IMR-90 (cell line): ENCODE data around the gene STAT1. TPM values are rescaled to one million over a fixed set of nuclear protein-coding genes. Genes with fewer than 3 reads are reported as not detected.

Experiments
- ATAC-seq: fragments of 200-7000 bp; cut with Tn5 transposase; 2 replicates; pipeline ENCODE4 v1.9.1; 2020; ENCODE audit warnings: low read depth, mild to moderate bottlenecking, moderate library complexity
- BruUV-seq: library from RNA; stranded (reverse); fragments of 400-500 nt; replicated peaks from 2 replicates; lab custom pipeline; 2021; lab: Mats Ljungman, UMichigan
- CTCF ChIA-PET: fragments of 300-600 bp; formaldehyde crosslinking; extraction: SDS; loops from one replicate; lab custom pipeline; 2021; ENCODE audit warnings: antibody characterized with exemption; lab: Yijun Ruan, JAX
- POLR2A ChIA-PET: fragments of 300-600 bp; sonication (Branson Sonifier 250); formaldehyde crosslinking; loops from one replicate; lab custom pipeline; 2022; ENCODE audit warnings: antibody characterized with exemption; ENCODE audit not compliant: unreplicated experiment; lab: Charles Lee
- DNase-seq: peaks from one replicate; pipeline ENCODE4 v3.0.0; 2013
- H2AFZ ChIP-seq: replicated peaks from 2 replicates; pipeline ENCODE3; 2013; ENCODE audit warnings: low read length, mild to moderate bottlenecking; ENCODE audit not compliant: poor library complexity
- H2AK5ac ChIP-seq: 2 replicates; pipeline ENCODE4 v1.6.1; 2013; ENCODE audit warnings: low read depth, low read length, inconsistent platforms
- H2AK9ac ChIP-seq: replicated peaks from 2 replicates; pipeline ENCODE3; 2013; ENCODE audit warnings: mild to moderate bottlenecking, low read depth, low read length, moderate library complexity; ENCODE audit not compliant: poor library complexity
- H2BK120ac ChIP-seq: 2 replicates; pipeline ENCODE4 v1.6.1; 2013; ENCODE audit warnings: low read depth, low read length, inconsistent platforms
- H2BK15ac ChIP-seq: 3 replicates; pipeline ENCODE4 v1.6.1; 2013; ENCODE audit warnings: low read depth, low read length, inconsistent platforms
- H2BK20ac ChIP-seq: 2 replicates; pipeline ENCODE4 v1.6.1; 2013; ENCODE audit warnings: low read depth, mild to moderate bottlenecking, inconsistent platforms, low read length, moderate library complexity
- H2BK5ac ChIP-seq: 2 replicates; pipeline ENCODE4 v1.6.1; 2013; ENCODE audit warnings: mild to moderate bottlenecking, low read depth, low read length, inconsistent platforms; ENCODE audit not compliant: poor library complexity, severe bottlenecking
- H3K14ac ChIP-seq: replicated peaks from 2 replicates; pipeline ENCODE4 v1.6.1; 2013; ENCODE audit warnings: low read depth, low read length, inconsistent platforms
- H3K18ac ChIP-seq: 2 replicates; pipeline ENCODE4 v1.6.1; 2013; ENCODE audit warnings: low read depth, low read length, control low read depth
- H3K23ac ChIP-seq: 2 replicates; pipeline ENCODE4 v1.6.1; 2013; ENCODE audit warnings: low read depth, low read length, inconsistent platforms
- H3K27ac ChIP-seq: 2 replicates; pipeline ENCODE4 v1.5.1; 2013; ENCODE audit warnings: mild to moderate bottlenecking, control low read depth, low read length; ENCODE audit not compliant: insufficient read depth
- H3K27me3 ChIP-seq: 2 replicates; pipeline ENCODE4 v1.6.1; 2013; ENCODE audit warnings: low read length; ENCODE audit not compliant: control insufficient read depth, insufficient read depth
- H3K36me3 ChIP-seq: 2 replicates; pipeline ENCODE4 v1.6.1; 2013; ENCODE audit warnings: low read length, mixed read lengths; ENCODE audit not compliant: control insufficient read depth, insufficient read depth
- H3K4ac ChIP-seq: 2 replicates; pipeline ENCODE4 v1.6.1; 2013; ENCODE audit warnings: low read depth, low read length, inconsistent platforms
- H3K4me1 ChIP-seq: 2 replicates; pipeline ENCODE4 v1.6.1; 2013; ENCODE audit warnings: low read length, mixed read lengths; ENCODE audit not compliant: control insufficient read depth, insufficient read depth
- H3K4me2 ChIP-seq: 2 replicates; pipeline ENCODE4 v1.6.1; 2013; ENCODE audit warnings: low read depth, mild to moderate bottlenecking, control low read depth, low read length, moderate library complexity
- H3K4me3 ChIP-seq: 2 replicates; pipeline ENCODE4 v1.5.1; 2013; ENCODE audit warnings: low read depth, mild to moderate bottlenecking, control low read depth, low read length, moderate library complexity; ENCODE audit not compliant: insufficient read depth
- H3K56ac ChIP-seq: 2 replicates; pipeline ENCODE4 v1.6.1; 2013; ENCODE audit warnings: low read length, inconsistent platforms; ENCODE audit not compliant: insufficient read depth; ENCODE audit errors: extremely low read depth
- H3K79me1 ChIP-seq, 2 experiments: 2 replicates each; pipeline ENCODE4 v1.6.1; 2013; ENCODE audit warnings: low read length in 2 of 2, inconsistent platforms in 1 of 2, low read depth in 1 of 2
- H3K9ac ChIP-seq: 2 replicates; pipeline ENCODE4 v1.6.1; 2013; ENCODE audit warnings: low read depth, low read length, control low read depth
- H3K9me1 ChIP-seq: 2 replicates; pipeline ENCODE4 v1.6.1; 2013; ENCODE audit warnings: low read length, inconsistent platforms; ENCODE audit not compliant: insufficient read depth
- H3K9me3 ChIP-seq: 2 replicates; pipeline ENCODE4 v1.6.1; 2013; ENCODE audit warnings: low read length; ENCODE audit not compliant: control insufficient read depth, insufficient read depth
- H4K20me1 ChIP-seq: 2 replicates; pipeline ENCODE4 v1.6.1; 2013; ENCODE audit warnings: low read length, inconsistent platforms; ENCODE audit not compliant: insufficient read depth
- H4K5ac ChIP-seq: 2 replicates; pipeline ENCODE4 v1.6.1; 2013; ENCODE audit warnings: mild to moderate bottlenecking, low read depth, low read length, control low read depth
- H4K8ac ChIP-seq, 2 experiments: 2 replicates each; pipeline ENCODE4 v1.6.1; 2013; ENCODE audit warnings: low read depth in 2 of 2, low read length in 2 of 2, control low read depth in 1 of 2, inconsistent platforms in 1 of 2
- H4K91ac ChIP-seq: 2 replicates; pipeline ENCODE4 v1.6.1; 2013; ENCODE audit warnings: low read depth, low read length, inconsistent platforms; ENCODE audit not compliant: insufficient read depth
- CHD1 ChIP-seq: IDR thresholded peaks from 2 replicates; pipeline ENCODE4 v1.6.1; 2012; ENCODE audit warnings: low read depth, low read length, improper control_type of control experiment
- FOS ChIP-seq: fragments of 150-350 bp; IDR thresholded peaks from 2 replicates; pipeline ENCODE4 v1.6.1; 2016; ENCODE audit warnings: low read depth, low read length
- WGBS, 2 experiments: methylation state at CpG; one replicate each; pipeline versions ENCODE4 v1.1.5 to v1.1.7; 2013; ENCODE audit warnings: missing lambda C conversion rate in 2 of 2; ENCODE audit not compliant: insufficient read length in 1 of 2; ENCODE audit errors: extremely low coverage in 2 of 2; 5-methylcytosine and 5-hydroxymethylcytosine counted together
- dilution Hi-C: fragments of 300-500 bp; cut with HindIII; formaldehyde crosslinking; loops from one replicate; pipeline ENCODE4 v1.14.3; 2018; ENCODE audit warnings: low sequenced_read_pairs; ENCODE audit not compliant: unreplicated experiment
- in situ Hi-C: fragments of 300-500 bp; cut with MboI; formaldehyde crosslinking; loops from 3 replicates; pipeline ENCODE4 v1.14.3; 2019; ENCODE audit warnings: low sequenced_read_pairs, inconsistent platforms, mixed read lengths
- intact Hi-C: fragments of 100-400 bp; cut with micrococcal nuclease; formaldehyde crosslinking; loops from 2 replicates; pipeline ENCODE4 v1.10.0; 2022
- polyA plus RNA-seq, 3 experiments: library from polyadenylated mRNA; depleted of rRNA; stranded (reverse); fragments of >200 nt; gene quantifications; 2 replicates each; pipeline ENCODE4 v1.2.3, GENCODE V29; 2012; ENCODE audit warnings: low replicate concordance in 1 of 3
- total RNA-seq: library from RNA; depleted of rRNA; stranded (reverse); fragments of >200 nt; gene quantifications from 2 replicates; pipeline ENCODE4 v1.2.3, GENCODE V29; 2012

Gene STAT1
- total and polyA plus RNA-seq, 2 of the 4 experiments (the other 2 are of a cell fraction) = 43.2 to 67.9 TPM

GRCh38 chr2:190973262-190973661, 40.7 kb downstream of the STAT1 start:
- dilution Hi-C loops (no loop called here), in situ Hi-C loops (no loop called here)
- DNase-seq = no peak

More at GRCh38 chr2:190973262-190973661, 40.7 kb downstream of the STAT1 start:
- no peak overlapping the region for H4K91ac ChIP-seq
- H3K79me1 ChIP-seq = peaks cover 0 to 5% of the 10 kb centered on the region in 2 experiments; a peak in 2 of 4 replicates
- H3K4ac ChIP-seq = no peak overlapping the region
- no peaks in the 10 kb centered on the region; the same call in 1 of the 2 replicates for H3K4me1 ChIP-seq
- no peaks in the 10 kb centered on the region for H3K9me3 ChIP-seq
- H3K23ac ChIP-seq = no peak overlapping the region
- ChIA-PET POLR2A (interaction anchor here (0.6 kb wide), 1 partner anchor 11 kb away, joined by 4 read pairs; no protein-coding TSS in a partner anchor), CTCF (no interaction called here)
- H2AK5ac ChIP-seq = no peak overlapping the region
- no peak overlapping the region for H3K18ac ChIP-seq
- H3K14ac ChIP-seq = no peak overlapping the region
- peaks cover 6% of the 10 kb centered on the region; the same call in 1 of the 2 replicates for H3K9me1 ChIP-seq
- peaks cover 5% of the 10 kb centered on the region; the same call in 1 of the 2 replicates for H4K20me1 ChIP-seq
- no peak overlapping the region for H3K4me3 ChIP-seq
- H3K56ac ChIP-seq = no peak overlapping the region
- no TSS peak for BruUV-seq
- H4K5ac ChIP-seq = no peak overlapping the region
- ATAC-seq = no peak
- no peak overlapping the region for H2BK5ac ChIP-seq
- no peak for TF ChIP-seq FOS
- no peak for TF ChIP-seq CHD1
- H2AFZ ChIP-seq = no peak overlapping the region
- H2AK9ac ChIP-seq = no peak overlapping the region
- no peaks in the 10 kb centered on the region for H3K27me3 ChIP-seq
- no peak overlapping the region for H2BK120ac ChIP-seq
- H2BK15ac ChIP-seq = no peak overlapping the region
- no peak overlapping the region for H4K8ac ChIP-seq
- H2BK20ac ChIP-seq = no peak overlapping the region
- H3K36me3 ChIP-seq = peaks cover 53% of the 10 kb centered on the region
- no CpG with 5 or more reads among the region's 1 CpG for WGBS, 2 experiments
- no peak overlapping the region for H3K9ac ChIP-seq
- intact Hi-C loops = no loop called here
- no peak overlapping the region for H3K4me2 ChIP-seq
- H3K27ac ChIP-seq = no peak overlapping the region
